HepG2 (cell line): ENCODE results near the gene LTB4R. TPM values are rescaled to one million over a fixed set of nuclear protein-coding genes. Genes with fewer than 3 reads are reported as not detected.
A peak's percentile ranks its signal among the peaks of the same experiment; 100 is the strongest.

Experiments used
- AKAP8 ChIP-seq: sonication (generic); formaldehyde crosslinking; IDR thresholded peaks from 2 replicates; pipeline ENCODE4 v1.5.1; 2020; ENCODE audit warnings: mild to moderate bottlenecking, missing genetic modification reagents
- ATF7-NPFF ChIP-seq: sonication (generic); formaldehyde crosslinking; IDR thresholded peaks from 2 replicates; pipeline ENCODE4 v1.8.1; 2023; ENCODE audit warnings: mild to moderate bottlenecking, low read depth, missing genetic modification reagents, moderate library complexity
- CC2D1A ChIP-seq: sonication (generic); formaldehyde crosslinking; IDR thresholded peaks from 2 replicates; pipeline ENCODE4 v1.8.1; 2023; ENCODE audit warnings: mild to moderate bottlenecking, missing genetic modification reagents
- HMGA1 ChIP-seq: sonication (generic); formaldehyde crosslinking; conservative IDR thresholded peaks from 2 replicates; pipeline ENCODE4 v1.4.0; 2020; ENCODE audit warnings: missing genetic modification reagents
- IRF2 ChIP-seq: IDR thresholded peaks from 2 replicates; pipeline ENCODE4 v1.6.1; 2018; ENCODE audit warnings: missing genetic modification reagents, missing compliant biosample characterization
- LRRFIP1 ChIP-seq: sonication (generic); formaldehyde crosslinking; conservative IDR thresholded peaks from 2 replicates; pipeline ENCODE4 v1.4.0; 2020; ENCODE audit warnings: missing genetic modification reagents
- MEIS1 ChIP-seq: sonication (generic); formaldehyde crosslinking; IDR thresholded peaks from 2 replicates; pipeline ENCODE4 v1.9.0; 2021; ENCODE audit warnings: mild to moderate bottlenecking, missing genetic modification reagents, moderate library complexity, borderline replicate concordance
- MZF1 ChIP-seq: sonication (generic); formaldehyde crosslinking; IDR thresholded peaks from 2 replicates; pipeline ENCODE4 v1.8.1; 2023; ENCODE audit warnings: mild to moderate bottlenecking, missing genetic modification reagents, borderline replicate concordance
- PHF21A ChIP-seq: sonication (generic); formaldehyde crosslinking; IDR thresholded peaks from 2 replicates; pipeline ENCODE4 v1.5.0; 2020; ENCODE audit warnings: mild to moderate bottlenecking, missing genetic modification reagents
- POLR2AphosphoS5 ChIP-seq: IDR thresholded peaks from 2 replicates; pipeline ENCODE4 v1.6.1; 2012; ENCODE audit warnings: low read depth, low read length
- SALL2 ChIP-seq: sonication (generic); formaldehyde crosslinking; IDR thresholded peaks from 2 replicates; pipeline ENCODE4 v1.8.1; 2023; ENCODE audit warnings: mild to moderate bottlenecking, missing genetic modification reagents, inconsistent platforms
- SCMH1 ChIP-seq: sonication (generic); formaldehyde crosslinking; IDR thresholded peaks from 2 replicates; pipeline ENCODE4 v1.9.0; 2021; ENCODE audit warnings: missing genetic modification reagents, mild to moderate bottlenecking, borderline replicate concordance
- SNAPC2 ChIP-seq: sonication (generic); formaldehyde crosslinking; IDR thresholded peaks from 2 replicates; pipeline ENCODE4 v1.8.1; 2022; ENCODE audit warnings: mild to moderate bottlenecking, missing genetic modification reagents
- SP4 ChIP-seq: sonication (generic); formaldehyde crosslinking; IDR thresholded peaks from 2 replicates; pipeline ENCODE4 v1.8.1; 2023; ENCODE audit warnings: mild to moderate bottlenecking, missing genetic modification reagents
- ZC3H13 ChIP-seq: sonication (generic); formaldehyde crosslinking; IDR thresholded peaks from 2 replicates; pipeline ENCODE4 v1.8.1; 2023; ENCODE audit warnings: mild to moderate bottlenecking, missing genetic modification reagents, moderate library complexity
- ZKSCAN1 ChIP-seq: fragments of 150-350 bp; IDR thresholded peaks from 2 replicates; pipeline ENCODE4 v1.6.1; 2014; ENCODE audit warnings: low read length
- ZNF484 ChIP-seq: sonication (generic); formaldehyde crosslinking; IDR thresholded peaks from 2 replicates; pipeline ENCODE4 v1.5.1; 2020; ENCODE audit warnings: mild to moderate bottlenecking, low read depth, missing genetic modification reagents, borderline replicate concordance
- ZNF558 ChIP-seq: sonication (generic); formaldehyde crosslinking; IDR thresholded peaks from 2 replicates; pipeline ENCODE4 v1.9.0; 2022; ENCODE audit warnings: mild to moderate bottlenecking, missing genetic modification reagents, borderline replicate concordance
- polyA plus RNA-seq, 8 experiments: library from polyadenylated mRNA; depleted of rRNA in 3 of 8; stranded (reverse) in 7 of 8; unstranded in 1 of 8; fragments of >200 nt; fragmentation: Illumina TruSeq in 4 of 8; extraction: Trizol in 4 of 8; gene quantifications; 2 replicates each; pipeline versions ENCODE4 v1.2.1 to v1.2.3, GENCODE V29; 2011 to 2016; ENCODE audit warnings: low read depth in 4 of 8, missing spikeins in 1 of 8, mixed read lengths in 1 of 8; ENCODE audit not compliant: insufficient read depth in 1 of 8
- total RNA-seq, 5 experiments: library from RNA; depleted of rRNA; stranded (reverse); fragments of >200 nt; fragmentation: Illumina TruSeq; extraction: Trizol; gene quantifications; 2 replicates each; pipeline ENCODE4 v1.2.3, GENCODE V29; 2016; ENCODE audit warnings: low read depth in 1 of 5
- TF ChIP-seq, protein P1 (sequence below): sonication (generic); formaldehyde crosslinking; IDR thresholded peaks from 2 replicates; pipeline ENCODE4 v1.4.0; 2020; ENCODE audit warnings: mild to moderate bottlenecking, missing genetic modification reagents
- TF ChIP-seq, protein P2 (sequence below): sonication (generic); formaldehyde crosslinking; IDR thresholded peaks from 2 replicates; pipeline ENCODE4 v1.8.0; 2022; ENCODE audit warnings: mild to moderate bottlenecking, missing genetic modification reagents, borderline replicate concordance
- TF ChIP-seq, protein P3 (sequence below): sonication (generic); formaldehyde crosslinking; IDR thresholded peaks from 2 replicates; pipeline ENCODE4 v1.4.0; 2020; ENCODE audit warnings: missing genetic modification reagents

Gene LTB4R
- total and polyA plus RNA-seq, 2 of the 13 experiments (the other 11 are each of a cell fraction or from before 2014, with no cell fraction given), result 3.2 to 8.2 TPM

- TF ChIP-seq, protein P1, sequence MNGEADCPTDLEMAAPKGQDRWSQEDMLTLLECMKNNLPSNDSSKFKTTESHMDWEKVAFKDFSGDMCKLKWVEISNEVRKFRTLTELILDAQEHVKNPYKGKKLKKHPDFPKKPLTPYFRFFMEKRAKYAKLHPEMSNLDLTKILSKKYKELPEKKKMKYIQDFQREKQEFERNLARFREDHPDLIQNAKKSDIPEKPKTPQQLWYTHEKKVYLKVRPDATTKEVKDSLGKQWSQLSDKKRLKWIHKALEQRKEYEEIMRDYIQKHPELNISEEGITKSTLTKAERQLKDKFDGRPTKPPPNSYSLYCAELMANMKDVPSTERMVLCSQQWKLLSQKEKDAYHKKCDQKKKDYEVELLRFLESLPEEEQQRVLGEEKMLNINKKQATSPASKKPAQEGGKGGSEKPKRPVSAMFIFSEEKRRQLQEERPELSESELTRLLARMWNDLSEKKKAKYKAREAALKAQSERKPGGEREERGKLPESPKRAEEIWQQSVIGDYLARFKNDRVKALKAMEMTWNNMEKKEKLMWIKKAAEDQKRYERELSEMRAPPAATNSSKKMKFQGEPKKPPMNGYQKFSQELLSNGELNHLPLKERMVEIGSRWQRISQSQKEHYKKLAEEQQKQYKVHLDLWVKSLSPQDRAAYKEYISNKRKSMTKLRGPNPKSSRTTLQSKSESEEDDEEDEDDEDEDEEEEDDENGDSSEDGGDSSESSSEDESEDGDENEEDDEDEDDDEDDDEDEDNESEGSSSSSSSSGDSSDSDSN (CRISPR knock-in tag), result peak; percentile 71
- TF ChIP-seq CC2D1A (CRISPR knock-in tag) (no peak), SCMH1 (no peak), IRF2 (peak; percentile 97), LRRFIP1 (CRISPR knock-in tag) (peak; percentile 31; the same call in 1 of the 2 replicates), SALL2 (CRISPR knock-in tag) (peak; percentile 19; the same call in 1 of the 2 replicates), SP4 (peak; percentile 89), PHF21A (CRISPR knock-in tag) (no peak), HMGA1 (CRISPR knock-in tag) (no peak), POLR2AphosphoS5 (peak; percentile 99), ZKSCAN1 (no peak), AKAP8 (CRISPR knock-in tag) (no peak; the same call in 1 of the 2 replicates), MEIS1 (CRISPR knock-in tag) (peak; percentile 96), MZF1 (CRISPR knock-in tag) (no peak), ZNF484 (CRISPR knock-in tag) (no peak; the same call in 1 of the 2 replicates), ZC3H13 (CRISPR knock-in tag) (no peak), SNAPC2 (CRISPR knock-in tag) (no peak; the same call in 1 of the 2 replicates), ATF7-NPFF (CRISPR knock-in tag) (peak; percentile 79; the same call in 1 of the 2 replicates), ZNF558 (CRISPR knock-in tag) (no peak)
- TF ChIP-seq, protein P2, sequence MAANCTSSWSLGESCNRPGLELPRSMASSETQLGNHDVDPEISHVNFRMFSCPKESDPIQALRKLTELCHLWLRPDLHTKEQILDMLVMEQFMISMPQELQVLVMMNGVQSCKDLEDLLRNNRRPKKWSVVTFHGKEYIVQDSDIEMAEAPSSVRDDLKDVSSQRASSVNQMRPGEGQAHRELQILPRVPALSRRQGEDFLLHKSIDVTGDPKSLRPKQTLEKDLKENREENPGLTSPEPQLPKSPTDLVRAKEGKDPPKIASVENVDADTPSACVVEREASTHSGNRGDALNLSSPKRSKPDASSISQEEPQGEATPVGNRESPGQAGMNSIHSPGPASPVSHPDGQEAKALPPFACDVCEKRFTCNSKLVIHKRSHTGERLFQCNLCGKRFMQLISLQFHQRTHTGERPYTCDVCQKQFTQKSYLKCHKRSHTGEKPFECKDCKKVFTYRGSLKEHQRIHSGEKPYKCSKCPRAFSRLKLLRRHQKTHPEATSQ (CRISPR knock-in tag), result no peak; the same call in 1 of the 2 replicates
- TF ChIP-seq, protein P3, sequence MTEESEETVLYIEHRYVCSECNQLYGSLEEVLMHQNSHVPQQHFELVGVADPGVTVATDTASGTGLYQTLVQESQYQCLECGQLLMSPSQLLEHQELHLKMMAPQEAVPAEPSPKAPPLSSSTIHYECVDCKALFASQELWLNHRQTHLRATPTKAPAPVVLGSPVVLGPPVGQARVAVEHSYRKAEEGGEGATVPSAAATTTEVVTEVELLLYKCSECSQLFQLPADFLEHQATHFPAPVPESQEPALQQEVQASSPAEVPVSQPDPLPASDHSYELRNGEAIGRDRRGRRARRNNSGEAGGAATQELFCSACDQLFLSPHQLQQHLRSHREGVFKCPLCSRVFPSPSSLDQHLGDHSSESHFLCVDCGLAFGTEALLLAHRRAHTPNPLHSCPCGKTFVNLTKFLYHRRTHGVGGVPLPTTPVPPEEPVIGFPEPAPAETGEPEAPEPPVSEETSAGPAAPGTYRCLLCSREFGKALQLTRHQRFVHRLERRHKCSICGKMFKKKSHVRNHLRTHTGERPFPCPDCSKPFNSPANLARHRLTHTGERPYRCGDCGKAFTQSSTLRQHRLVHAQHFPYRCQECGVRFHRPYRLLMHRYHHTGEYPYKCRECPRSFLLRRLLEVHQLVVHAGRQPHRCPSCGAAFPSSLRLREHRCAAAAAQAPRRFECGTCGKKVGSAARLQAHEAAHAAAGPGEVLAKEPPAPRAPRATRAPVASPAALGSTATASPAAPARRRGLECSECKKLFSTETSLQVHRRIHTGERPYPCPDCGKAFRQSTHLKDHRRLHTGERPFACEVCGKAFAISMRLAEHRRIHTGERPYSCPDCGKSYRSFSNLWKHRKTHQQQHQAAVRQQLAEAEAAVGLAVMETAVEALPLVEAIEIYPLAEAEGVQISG (CRISPR knock-in tag), result peak; percentile 94
Measured at GRCh38 chr14:24307575-24308341, 3.5 kb upstream of the LTB4R start, which contains the start of gene CIDEB (continued).
